Measurements from ENCODE around the gene POU4F2.

Gene POU4F2

GRCh38 chr4:146633471-146633800 is 5.3 kb upstream of the POU4F2 start:
- no peak overlapping the region for H3K27ac ChIP-seq
- H3K4me2 ChIP-seq: no peak overlapping the region
- TF ChIP-seq CTCF (conservative IDR thresholded peaks at IDR 0.05; ENCODE audit: low read depth, low read length): no peak
- no peaks in the 10 kb centered on the region for H4K20me1 ChIP-seq (ENCODE audit: insufficient read depth)
- H2AFZ ChIP-seq (ENCODE audit: low read depth): no peak overlapping the region
- no peaks in the 10 kb centered on the region for H3K36me3 ChIP-seq (ENCODE audit: insufficient read depth)
- no peak overlapping the region for H3K9ac ChIP-seq
- no peaks in the 10 kb centered on the region for H3K79me2 ChIP-seq (ENCODE audit: insufficient read depth, low read depth)
- no peaks in the 10 kb centered on the region for H3K4me1 ChIP-seq (ENCODE audit: low read depth, poor library complexity, severe bottlenecking)
- no peak overlapping the region for H3K4me3 ChIP-seq (IDR thresholded peaks at IDR 0.05; ENCODE audit: insufficient read depth, low read depth, low read length)
- no peaks in the 10 kb centered on the region for H3K27me3 ChIP-seq (ENCODE audit: insufficient read depth, low read depth)

- H3K4me2 ChIP-seq: no peak overlapping the region
- no peaks in the 10 kb centered on the region for H3K4me1 ChIP-seq (ENCODE audit: low read depth, poor library complexity, severe bottlenecking)
- no peaks in the 10 kb centered on the region for H3K27me3 ChIP-seq (ENCODE audit: insufficient read depth, low read depth)
Measured at GRCh38 chr4:146634825-146635224, 3.9 kb upstream of the POU4F2 start.

GRCh38 chr4:146637621-146638332 is 916 bp upstream of the POU4F2 start:
- H3K4me2 ChIP-seq: no peak overlapping the region
- no peaks in the 10 kb centered on the region for H3K4me1 ChIP-seq (ENCODE audit: low read depth, poor library complexity, severe bottlenecking)

More at GRCh38 chr4:146634825-146635224, 3.9 kb upstream of the POU4F2 start:
- Histone ChIP-seq H3K36me3 (ENCODE audit: insufficient read depth) (no peaks in the 10 kb centered on the region), H3K9ac (no peak overlapping the region), H3K4me3 (IDR thresholded peaks at IDR 0.05; ENCODE audit: insufficient read depth, low read depth, low read length) (no peak overlapping the region), H3K79me2 (ENCODE audit: insufficient read depth, low read depth) (no peaks in the 10 kb centered on the region), H3K27ac (no peak overlapping the region), H2AFZ (ENCODE audit: low read depth) (no peak overlapping the region), H4K20me1 (ENCODE audit: insufficient read depth) (no peaks in the 10 kb centered on the region)
- no peak for TF ChIP-seq CTCF (conservative IDR thresholded peaks at IDR 0.05; ENCODE audit: low read depth, low read length)

GRCh38 chr4:146638333-146638785 is 334 bp upstream of the POU4F2 start:
- H4K20me1 ChIP-seq (ENCODE audit: insufficient read depth): no peaks in the 10 kb centered on the region
- no peaks in the 10 kb centered on the region for H3K27me3 ChIP-seq (ENCODE audit: insufficient read depth, low read depth)
- H3K36me3 ChIP-seq (ENCODE audit: insufficient read depth): no peaks in the 10 kb centered on the region
- H3K79me2 ChIP-seq (ENCODE audit: insufficient read depth, low read depth): no peaks in the 10 kb centered on the region
- H3K4me3 ChIP-seq (IDR thresholded peaks at IDR 0.05; ENCODE audit: insufficient read depth, low read depth, low read length): no peak overlapping the region
- no peak overlapping the region for H3K9ac ChIP-seq
- H3K27ac ChIP-seq: no peak overlapping the region
- H3K4me2 ChIP-seq: no peak overlapping the region
- no peak overlapping the region for H2AFZ ChIP-seq (ENCODE audit: low read depth)
- TF ChIP-seq CTCF (conservative IDR thresholded peaks at IDR 0.05; ENCODE audit: low read depth, low read length): no peak
- H3K4me1 ChIP-seq (ENCODE audit: low read depth, poor library complexity, severe bottlenecking): no peaks in the 10 kb centered on the region

More at GRCh38 chr4:146637621-146638332, 916 bp upstream of the POU4F2 start:
- Histone ChIP-seq H3K27ac (no peak overlapping the region), H3K36me3 (ENCODE audit: insufficient read depth) (no peaks in the 10 kb centered on the region), H3K27me3 (ENCODE audit: insufficient read depth, low read depth) (no peaks in the 10 kb centered on the region), H3K9ac (no peak overlapping the region), H2AFZ (ENCODE audit: low read depth) (no peak overlapping the region), H4K20me1 (ENCODE audit: insufficient read depth) (no peaks in the 10 kb centered on the region), H3K4me3 (IDR thresholded peaks at IDR 0.05; ENCODE audit: insufficient read depth, low read depth, low read length) (no peak overlapping the region), H3K79me2 (ENCODE audit: insufficient read depth, low read depth) (no peaks in the 10 kb centered on the region)
- TF ChIP-seq CTCF (conservative IDR thresholded peaks at IDR 0.05; ENCODE audit: low read depth, low read length): no peak

Measured in KMS-11 (cell line).